H1 (cell line): ENCODE data around the gene CDC40. TPM values are rescaled to one million over a fixed set of nuclear protein-coding genes. Genes with fewer than 3 reads are reported as not detected.

Experiments
- CTCF ChIA-PET: fragments of 300-600 bp; sonication (Branson Sonifier 250); formaldehyde crosslinking; loops from one replicate; lab custom pipeline; 2021; ENCODE audit not compliant: partially characterized antibody; lab: Charles Lee
- POLR2A ChIA-PET: fragments of 300-600 bp; sonication (Branson Sonifier 250); formaldehyde crosslinking; loops from one replicate; lab custom pipeline; 2021; ENCODE audit warnings: inconsistent platforms; ENCODE audit not compliant: partially characterized antibody; lab: Charles Lee
- DNase-seq, 2 experiments: peaks; one replicate each; pipeline versions ENCODE4 v3.0.0 to v3.0.0-alpha.2; 2010 to 2022; ENCODE audit warnings: low spot score in 2 of 2, low read depth in 1 of 2, mixed read lengths in 1 of 2
- FAIRE-seq: peaks from 2 replicates; lab custom pipeline; 2011; peaks lifted over from hg19 to GRCh38; lab: Jason Lieb, UNC
- H2AFZ ChIP-seq: 2 replicates; pipeline ENCODE4 v1.8.1; 2012; ENCODE audit warnings: low read length, inconsistent platforms
- H2AK5ac ChIP-seq: 2 replicates; pipeline ENCODE4 v1.6.1; 2013; ENCODE audit warnings: low read depth, low read length
- H2BK120ac ChIP-seq: replicated peaks from 2 replicates; pipeline ENCODE3; 2013; ENCODE audit warnings: low read depth, low read length, inconsistent platforms
- H2BK12ac ChIP-seq: 2 replicates; pipeline ENCODE4 v1.6.1; 2013; ENCODE audit warnings: low read depth, low read length
- H2BK15ac ChIP-seq: 2 replicates; pipeline ENCODE4 v1.6.1; 2013; ENCODE audit warnings: low read length
- H2BK20ac ChIP-seq: 2 replicates; pipeline ENCODE4 v1.6.1; 2013; ENCODE audit warnings: low read length
- H2BK5ac ChIP-seq: 2 replicates; pipeline ENCODE4 v1.6.1; 2013; ENCODE audit warnings: low read depth, low read length
- H3K14ac ChIP-seq: 2 replicates; pipeline ENCODE4 v1.6.1; 2013; ENCODE audit warnings: inconsistent platforms; ENCODE audit not compliant: insufficient read length
- H3K18ac ChIP-seq: 2 replicates; pipeline ENCODE4 v1.6.1; 2013; ENCODE audit warnings: low read length; ENCODE audit errors: extremely low read depth
- H3K23ac ChIP-seq: 2 replicates; pipeline ENCODE4 v1.6.1; 2013; ENCODE audit warnings: inconsistent platforms; ENCODE audit not compliant: insufficient read length
- H3K23me2 ChIP-seq: 2 replicates; pipeline ENCODE4 v1.6.1; 2013; ENCODE audit warnings: low read depth, low read length
- H3K27ac ChIP-seq: 2 replicates; pipeline ENCODE4 v1.6.1; 2011; ENCODE audit warnings: low read depth, low read length, inconsistent platforms
- H3K27me3 ChIP-seq, 4 experiments: replicated peaks in 1 of 4; 1 replicate in 1 of 4; 2 replicates in 3 of 4; pipeline versions ENCODE4 v1.6.1 to v1.8.1; 2011 to 2013; ENCODE audit warnings: low read length in 3 of 4, mild to moderate bottlenecking in 3 of 4, inconsistent platforms in 2 of 4, mixed read lengths in 2 of 4, moderate library complexity in 1 of 4; ENCODE audit not compliant: control insufficient read depth in 3 of 4, insufficient read depth in 3 of 4; ENCODE audit errors: extremely low read depth in 1 of 4
- H3K36me3 ChIP-seq, 4 experiments: 2 replicates each; pipeline versions ENCODE4 v1.6.1 to v1.8.1; 2011 to 2013; ENCODE audit warnings: mild to moderate bottlenecking in 4 of 4, low read length in 3 of 4, moderate library complexity in 2 of 4, control low read depth in 1 of 4, inconsistent platforms in 1 of 4; ENCODE audit not compliant: insufficient read depth in 4 of 4, control insufficient read depth in 2 of 4
- H3K4ac ChIP-seq: replicated peaks from 2 replicates; pipeline ENCODE3; 2013; ENCODE audit warnings: low read length, low read depth, mixed read lengths, inconsistent platforms; ENCODE audit not compliant: insufficient read length
- H3K4me1 ChIP-seq, 4 experiments: replicated peaks in 1 of 4; 1 replicate in 1 of 4; 2 replicates in 3 of 4; pipeline versions ENCODE4 v1.6.1 to v1.8.1; 2011 to 2013; ENCODE audit warnings: low read length in 3 of 4, inconsistent platforms in 2 of 4, mixed read lengths in 1 of 4; ENCODE audit not compliant: insufficient read depth in 4 of 4, control insufficient read depth in 3 of 4
- H3K4me2 ChIP-seq, 2 experiments: 2 replicates each; pipeline versions ENCODE4 v1.6.1 to v1.8.1; 2011 to 2013; ENCODE audit warnings: low read depth in 2 of 2, low read length in 2 of 2, control low read depth in 1 of 2, inconsistent platforms in 1 of 2, mild to moderate bottlenecking in 1 of 2; ENCODE audit not compliant: insufficient read depth in 1 of 2
- H3K4me3 ChIP-seq, 4 experiments: fragments of 200-600, 300-600 bp in 1 of 4; sonication (generic), shearing (Covaris generic), sonication (Bioruptor Twin) in 1 of 4; 2 replicates each; pipeline versions ENCODE4 v1.5.1 to v1.8.1; 2011 to 2016; ENCODE audit warnings: low read length in 4 of 4, low read depth in 3 of 4, control low read depth in 2 of 4, inconsistent platforms in 2 of 4, mild to moderate bottlenecking in 2 of 4, mixed read lengths in 1 of 4, moderate library complexity in 1 of 4; ENCODE audit not compliant: insufficient read depth in 2 of 4; ENCODE audit errors: extremely low read depth in 1 of 4
- H3K56ac ChIP-seq: replicated peaks from 2 replicates; pipeline ENCODE3; 2013; ENCODE audit warnings: low read depth, mild to moderate bottlenecking, mixed read lengths, low read length, inconsistent platforms; ENCODE audit not compliant: insufficient read length
- H3K79me1 ChIP-seq: 2 replicates; pipeline ENCODE4 v1.6.1; 2013; ENCODE audit warnings: low read depth, low read length, control low read depth
- H3K79me2 ChIP-seq, 2 experiments: 2 replicates each; pipeline versions ENCODE4 v1.6.1 to v1.8.1; 2012 to 2013; ENCODE audit warnings: low read length in 2 of 2, mild to moderate bottlenecking in 2 of 2, inconsistent platforms in 1 of 2; ENCODE audit not compliant: insufficient read depth in 2 of 2, control insufficient read depth in 1 of 2
- H3K9ac ChIP-seq, 4 experiments: replicated peaks in 1 of 4; 1 replicate in 1 of 4; 2 replicates in 3 of 4; pipeline versions ENCODE4 v1.6.1 to v1.8.1; 2011 to 2013; ENCODE audit warnings: low read depth in 3 of 4, low read length in 3 of 4, control low read depth in 2 of 4, mild to moderate bottlenecking in 2 of 4, moderate library complexity in 2 of 4, inconsistent platforms in 1 of 4; ENCODE audit errors: extremely low read depth in 1 of 4
- H3K9me3 ChIP-seq, 2 experiments: 2 replicates each; pipeline versions ENCODE4 v1.6.1 to v1.8.1; 2012 to 2013; ENCODE audit warnings: mild to moderate bottlenecking in 2 of 2, moderate library complexity in 2 of 2, control low read depth in 1 of 2, inconsistent platforms in 1 of 2, low read depth in 1 of 2, low read length in 1 of 2, mixed read lengths in 1 of 2; ENCODE audit not compliant: insufficient read depth in 2 of 2
- H4K20me1 ChIP-seq, 2 experiments: replicated peaks in 1 of 2; 2 replicates each; pipeline versions ENCODE3 to v1.8.1; 2011 to 2013; ENCODE audit warnings: inconsistent platforms in 2 of 2, low read length in 2 of 2, mild to moderate bottlenecking in 1 of 2; ENCODE audit not compliant: insufficient read depth in 2 of 2, control insufficient read depth in 1 of 2
- H4K5ac ChIP-seq: 2 replicates; pipeline ENCODE4 v1.6.1; 2013; ENCODE audit warnings: low read length, low read depth, mixed read lengths, inconsistent platforms; ENCODE audit not compliant: insufficient read length
- H4K8ac ChIP-seq: 2 replicates; pipeline ENCODE4 v1.8.0; 2013; ENCODE audit warnings: mild to moderate bottlenecking, moderate library complexity, low read length, inconsistent platforms; ENCODE audit not compliant: insufficient read depth; ENCODE audit errors: extremely low read depth
- H4K91ac ChIP-seq: replicated peaks from 2 replicates; pipeline ENCODE3; 2013; ENCODE audit warnings: low read length, mixed read lengths, inconsistent platforms; ENCODE audit not compliant: insufficient read length
- ASH2L ChIP-seq: fragments of 200-600, 300-600 bp; sonication (generic); IDR thresholded peaks from one replicate; pipeline ENCODE4 v1.7.1; 2017; ENCODE audit warnings: low read length
- EGR1 ChIP-seq: IDR thresholded peaks from 2 replicates; pipeline ENCODE4 v1.6.1; 2011; ENCODE audit warnings: low read depth, low read length, borderline replicate concordance
- MAFK ChIP-seq: IDR thresholded peaks from 2 replicates; pipeline ENCODE4 v1.6.1; 2012; ENCODE audit warnings: low read depth, mild to moderate bottlenecking, improper control_type of control experiment, low read length
- POLR2AphosphoS5 ChIP-seq: IDR thresholded peaks from 2 replicates; pipeline ENCODE4 v1.6.1; 2011; ENCODE audit warnings: low read depth, low read length
- TBP ChIP-seq: IDR thresholded peaks from 2 replicates; pipeline ENCODE4 v1.6.1; 2011; ENCODE audit warnings: low read depth, low read length, improper control_type of control experiment
- ZNF274 ChIP-seq: IDR thresholded peaks from 2 replicates; pipeline ENCODE4 v1.7.0; 2012; ENCODE audit warnings: low read length, borderline replicate concordance; ENCODE audit errors: extremely low read depth
- WGBS, 2 experiments: shearing (Covaris generic) in 1 of 2; methylation state at CpG; one replicate each; pipeline versions ENCODE4 v1.1.6 to v1.1.7; 2013 to 2015; ENCODE audit warnings: low lambda C conversion rate in 2 of 2, mixed read lengths in 2 of 2, inconsistent platforms in 1 of 2, low coverage in 1 of 2, missing lambda C conversion rate in 1 of 2; ENCODE audit not compliant: insufficient replicate concordance in 2 of 2, insufficient coverage in 1 of 2, insufficient read length in 1 of 2; ENCODE audit errors: extremely low coverage in 1 of 2, missing lambda C conversion rate in 1 of 2; 5-methylcytosine and 5-hydroxymethylcytosine counted together
- polyA plus RNA-seq, 7 experiments: library from polyadenylated mRNA; depleted of rRNA in 3 of 7; stranded (reverse) in 5 of 7; unstranded in 2 of 7; fragments of >200 nt in 5 of 7; fragments of 200-250 nt in 2 of 7; gene quantifications; 1 replicate in 5 of 7; 2 replicates in 1 of 7; 4 replicates in 1 of 7; pipeline versions ENCODE4 v1.2.1 to v1.2.3, GENCODE V29; 2011 to 2013; ENCODE audit warnings: missing spikeins in 2 of 7, mixed read lengths in 2 of 7
- total RNA-seq: library from RNA; stranded (reverse); fragmentation: NEBNext Ultra II Directional; extraction: Animal tissue kit (Norgen Biotek cat#: 25700); gene quantifications from 2 replicates; pipeline ENCODE4 v1.2.1, GENCODE V29; 2021
- TF ChIP-seq, protein P1 (sequence below): IDR thresholded peaks from 2 replicates; pipeline ENCODE4 v1.6.1; 2012; ENCODE audit warnings: inconsistent platforms

The CDC40 gene
- total and polyA plus RNA-seq, 2 of the 8 experiments (the other 6 are each of a cell fraction or from before 2014, with no cell fraction given): 7.3 to 27.2 TPM

DNA sequence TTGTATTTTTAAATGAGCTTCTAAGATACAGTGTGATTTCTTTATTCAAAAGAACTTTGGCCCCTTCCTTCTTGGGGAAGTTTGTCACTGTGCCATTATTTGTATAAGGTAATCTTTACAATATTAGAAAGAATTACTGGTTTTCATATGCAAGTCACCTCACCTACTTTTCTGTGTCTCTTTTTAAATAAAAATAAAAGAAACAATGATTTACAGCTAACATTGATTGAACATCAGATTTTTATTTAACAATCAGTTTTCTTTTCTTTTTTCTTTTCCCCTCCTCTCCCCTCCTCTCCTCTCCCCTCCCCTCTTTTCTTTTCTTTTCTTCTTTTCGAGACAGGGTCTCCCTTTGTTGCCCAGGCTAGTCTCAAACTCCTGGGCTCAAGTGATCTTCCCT lies 46.0 kb downstream of the CDC40 start:
- Histone ChIP-seq H4K20me1 (no peaks in the 10 kb centered on the region), H2BK120ac (no peak overlapping the region), H3K9me3 (no peaks in the 10 kb centered on the region), H3K23ac (no peak overlapping the region), H4K91ac (no peak overlapping the region), H3K27me3 (peaks cover 0 to 1% (median 0%) of the 10 kb centered on the region in 4 experiments; a peak in 1 of 7 replicates), H2BK20ac (no peak overlapping the region), H3K4me3 (no peak overlapping the region), H2BK15ac (no peak overlapping the region), H3K9ac (no peak overlapping the region), H2AFZ (no peak overlapping the region), H3K79me2 (no peaks in the 10 kb centered on the region), H2BK5ac (no peak overlapping the region), H3K4me2 (no peak overlapping the region), H3K79me1 (no peaks in the 10 kb centered on the region), H2BK12ac (no peak overlapping the region), H3K14ac (no peak overlapping the region), H3K4me1 (no peaks in the 10 kb centered on the region), H3K23me2 (no peaks in the 10 kb centered on the region), H2AK5ac (no peak overlapping the region), H3K18ac (no peak overlapping the region), H3K56ac (no peak overlapping the region), H4K8ac (no peak overlapping the region), H3K36me3 (peaks cover 0 to 27% (median 8%) of the 10 kb centered on the region in 4 experiments; a peak in 4 of 8 replicates), H3K4ac (no peak overlapping the region), H3K27ac (no peak overlapping the region), H4K5ac (no peak overlapping the region)
- WGBS, 2 experiments: 92% methylated on average over 1 of the region's 1 CpG; no CpG with 5 or more reads in 1 of the 2 experiments
- no peak for FAIRE-seq
- TF ChIP-seq EGR1: no peak
- no peak for TF ChIP-seq TBP
- TF ChIP-seq POLR2AphosphoS5: no peak
- TF ChIP-seq, protein P1, sequence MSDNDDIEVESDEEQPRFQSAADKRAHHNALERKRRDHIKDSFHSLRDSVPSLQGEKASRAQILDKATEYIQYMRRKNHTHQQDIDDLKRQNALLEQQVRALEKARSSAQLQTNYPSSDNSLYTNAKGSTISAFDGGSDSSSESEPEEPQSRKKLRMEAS: no peak
- no peak for TF ChIP-seq MAFK
- TF ChIP-seq ASH2L: no peak
- no peak for TF ChIP-seq ZNF274
- CTCF ChIA-PET: no interaction called here
- POLR2A ChIA-PET: no interaction called here
- DNase-seq: no peak
